ENCODE data around the gene SHCBP1. TPM values are rescaled to one million over a fixed set of nuclear protein-coding genes. Genes with fewer than 3 reads are reported as not detected.
"Not testable (repeated sequence)": the region's sequence is repeated elsewhere in the genome, so short reads cannot be mapped to it uniquely, and the experiment has no call there.

The SHCBP1 gene
- total RNA-seq, 1 experiment from 2014 or later: 19.5 TPM

GRCh38 chr16:46568472-46569230, 52.5 kb downstream of the SHCBP1 start:
- in situ Hi-C loops (cut with HindIII; ENCODE audit: low pct_unique_long_range_greater_than_20kb, low sequenced_read_pairs): no loop called here
- no peak for DNase-seq (ENCODE audit: low read depth, low spot score)

GRCh38 chr16:46562979-46563378, 58.2 kb downstream of the SHCBP1 start:
- in situ Hi-C loops (cut with HindIII; ENCODE audit: low pct_unique_long_range_greater_than_20kb, low sequenced_read_pairs): no loop called here
- DNase-seq (ENCODE audit: low read depth, low spot score): no peak

- in situ Hi-C loops (cut with HindIII; ENCODE audit: low pct_unique_long_range_greater_than_20kb, low sequenced_read_pairs): no loop called here
Measured at GRCh38 chr16:46558018-46558417, 63.2 kb downstream of the SHCBP1 start.

GRCh38 chr16:46555951-46556350, 65.2 kb downstream of the SHCBP1 start:
- no peak for DNase-seq (ENCODE audit: low read depth, low spot score)
- in situ Hi-C loops (cut with HindIII; ENCODE audit: low pct_unique_long_range_greater_than_20kb, low sequenced_read_pairs): no loop called here

More at GRCh38 chr16:46558018-46558417, 63.2 kb downstream of the SHCBP1 start:
- DNase-seq (ENCODE audit: low read depth, low spot score): no peak

- DNase-seq (ENCODE audit: low read depth, low spot score): peak; percentile 79
- in situ Hi-C loops (cut with HindIII; ENCODE audit: low pct_unique_long_range_greater_than_20kb, low sequenced_read_pairs): not testable (repeated sequence)
Measured at GRCh38 chr16:46554435-46554834, 66.7 kb downstream of the SHCBP1 start.

DNA sequence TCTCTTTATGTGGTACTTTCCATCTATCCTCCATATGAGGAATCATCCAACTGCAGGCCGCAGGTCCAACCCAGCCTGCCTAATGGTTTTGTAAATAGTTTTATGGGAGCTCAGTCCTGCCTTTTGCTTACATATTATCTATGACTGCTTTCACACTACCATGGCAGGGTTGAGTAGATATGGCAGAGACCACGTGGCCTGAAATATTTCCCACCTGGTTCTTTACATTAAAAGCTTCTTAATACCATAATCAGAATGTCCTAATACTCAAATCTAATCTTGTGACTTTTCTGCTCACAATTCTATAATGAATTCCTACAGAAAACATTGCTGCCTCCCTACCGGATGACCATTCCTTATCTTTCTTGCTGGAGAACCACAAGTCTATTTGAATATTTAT, 71.7 kb downstream of the SHCBP1 start:
- in situ Hi-C loops (cut with HindIII; ENCODE audit: low pct_unique_long_range_greater_than_20kb, low sequenced_read_pairs): no loop called here
- DNase-seq (ENCODE audit: low read depth, low spot score): no peak

Small RNA genes within 50 kb of the gene (small RNA-seq; reads per million reads assigned to genes)
- 0 reads per million in 2 experiments for gene RNU6-845P

Other genes starting within 250 kb of the SHCBP1 start
- 148 and 162 TPM in 2 replicates for gene VPS35, start 67.8 kb upstream of the SHCBP1 start, total RNA-seq (2014; rRNA removed; shearing (Covaris generic))
- 24.4 and 26.2 TPM in 2 replicates for gene ORC6, start 68.3 kb upstream of the SHCBP1 start, total RNA-seq (2014; rRNA removed; shearing (Covaris generic))
- 0.67 and 1.1 TPM in 2 replicates for gene MYLK3, start 127.0 kb upstream of the SHCBP1 start, total RNA-seq (2014; rRNA removed; shearing (Covaris generic))
- gene C16orf87, start 209.8 kb upstream of the SHCBP1 start, total RNA-seq (2014; rRNA removed; shearing (Covaris generic)): 6.3 and 6.8 TPM in 2 replicates